ENCODE data around the gene GPR34. TPM values are rescaled to one million over a fixed set of nuclear protein-coding genes. Genes with fewer than 3 reads are reported as not detected.

The GPR34 gene
- total and polyA plus RNA-seq, 8 donors: 3.4 to 20.6 (median 7.2) TPM

DNA sequence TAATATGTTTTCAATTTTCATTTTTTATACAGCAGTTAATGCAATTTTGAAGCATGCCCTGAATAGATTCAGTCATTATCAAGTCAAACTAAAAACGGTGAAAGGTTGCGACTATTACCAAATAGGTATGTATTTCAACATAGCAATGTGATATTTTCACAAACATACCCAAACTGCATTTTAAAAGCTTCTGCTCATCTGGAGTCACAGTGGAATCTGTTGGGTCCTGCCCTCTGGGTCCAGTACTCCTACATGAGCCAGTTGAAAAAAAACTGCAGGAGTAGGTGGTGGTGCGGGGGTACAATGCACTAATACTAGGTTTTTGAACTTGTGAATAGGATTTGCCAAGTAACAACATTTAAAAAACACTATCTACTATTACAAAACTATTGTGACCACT lies 938 bp downstream of the GPR34 start:
- no peak for DNase-seq
- H3K36me3 ChIP-seq: no peaks in the 10 kb centered on the region
- H3K4me1 ChIP-seq: no peaks in the 10 kb centered on the region
- intact Hi-C loops (cut with DNase I): no loop called here
- TF ChIP-seq, protein P1, sequence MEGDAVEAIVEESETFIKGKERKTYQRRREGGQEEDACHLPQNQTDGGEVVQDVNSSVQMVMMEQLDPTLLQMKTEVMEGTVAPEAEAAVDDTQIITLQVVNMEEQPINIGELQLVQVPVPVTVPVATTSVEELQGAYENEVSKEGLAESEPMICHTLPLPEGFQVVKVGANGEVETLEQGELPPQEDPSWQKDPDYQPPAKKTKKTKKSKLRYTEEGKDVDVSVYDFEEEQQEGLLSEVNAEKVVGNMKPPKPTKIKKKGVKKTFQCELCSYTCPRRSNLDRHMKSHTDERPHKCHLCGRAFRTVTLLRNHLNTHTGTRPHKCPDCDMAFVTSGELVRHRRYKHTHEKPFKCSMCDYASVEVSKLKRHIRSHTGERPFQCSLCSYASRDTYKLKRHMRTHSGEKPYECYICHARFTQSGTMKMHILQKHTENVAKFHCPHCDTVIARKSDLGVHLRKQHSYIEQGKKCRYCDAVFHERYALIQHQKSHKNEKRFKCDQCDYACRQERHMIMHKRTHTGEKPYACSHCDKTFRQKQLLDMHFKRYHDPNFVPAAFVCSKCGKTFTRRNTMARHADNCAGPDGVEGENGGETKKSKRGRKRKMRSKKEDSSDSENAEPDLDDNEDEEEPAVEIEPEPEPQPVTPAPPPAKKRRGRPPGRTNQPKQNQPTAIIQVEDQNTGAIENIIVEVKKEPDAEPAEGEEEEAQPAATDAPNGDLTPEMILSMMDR (IDR thresholded peaks at IDR 0.05): no peak
- H3K27me3 ChIP-seq: no peaks in the 10 kb centered on the region
- ATAC-seq: no peak
- no peaks in the 10 kb centered on the region for H3K9me3 ChIP-seq
- H3K4me3 ChIP-seq: peak overlapping the region in 1 of 2 donors; percentile 13
- no peak overlapping the region for H3K27ac ChIP-seq

DNA sequence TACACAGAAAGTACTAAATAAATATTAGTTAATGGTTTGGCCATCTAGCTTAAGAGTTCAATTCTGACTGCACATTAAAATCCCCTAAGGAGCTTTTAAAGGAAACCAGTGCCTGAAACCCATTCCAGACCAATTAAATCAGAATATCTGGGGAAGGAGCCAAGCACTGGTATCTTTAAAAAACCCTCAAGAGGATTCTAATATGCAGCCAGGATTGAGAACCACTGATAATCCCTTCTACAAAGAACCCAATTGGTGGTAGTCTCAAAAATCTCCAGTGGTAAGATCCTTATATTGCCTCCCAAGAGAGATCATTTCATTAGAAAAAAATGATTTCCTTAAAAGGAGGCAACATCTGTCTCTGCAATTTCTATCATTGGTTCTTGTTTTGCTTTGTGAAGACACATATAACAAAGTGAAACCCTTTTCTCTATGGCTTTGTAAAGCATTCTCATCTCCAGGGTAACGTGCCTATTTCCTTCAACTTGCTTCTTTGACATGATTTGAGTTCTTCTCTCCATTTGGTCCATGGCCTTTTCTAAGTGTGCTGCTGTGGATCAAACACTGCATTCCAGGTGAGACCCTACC lies 3.5 kb downstream of the GPR34 start:
- no peaks in the 10 kb centered on the region for H3K9me3 ChIP-seq
- no peaks in the 10 kb centered on the region for H3K36me3 ChIP-seq
- no peaks in the 10 kb centered on the region for H3K27me3 ChIP-seq
- H3K4me1 ChIP-seq: no peaks in the 10 kb centered on the region
- no peak overlapping the region for H3K4me3 ChIP-seq
- no peak overlapping the region for H3K27ac ChIP-seq
- ATAC-seq (peak; percentile 35), DNase-seq (no peak)
- TF ChIP-seq, protein P1 (IDR thresholded peaks at IDR 0.05): no peak
- intact Hi-C loops (cut with DNase I): no loop called here

DNA sequence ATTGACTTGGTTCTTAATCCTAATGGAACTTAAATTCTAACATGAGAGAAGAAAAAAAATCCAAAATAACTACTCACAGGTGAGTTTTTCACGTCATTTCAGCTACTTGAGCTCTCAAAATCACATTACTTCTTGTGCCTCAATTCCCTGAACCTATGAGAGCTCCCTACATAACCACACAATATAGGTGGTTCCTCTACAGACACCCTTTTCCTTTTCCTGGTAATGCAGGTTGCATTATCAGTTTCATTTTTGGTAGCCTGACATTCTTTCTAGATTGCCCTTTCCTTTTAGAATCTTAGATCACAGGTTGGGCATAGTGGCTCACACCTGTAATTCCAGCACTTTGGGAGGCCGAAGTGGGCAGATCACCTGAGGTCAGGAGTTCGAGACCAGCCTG lies 4.3 kb downstream of the GPR34 start:
- Histone ChIP-seq H3K36me3 (no peaks in the 10 kb centered on the region), H3K27me3 (no peaks in the 10 kb centered on the region), H3K9me3 (no peaks in the 10 kb centered on the region), H3K27ac (no peak overlapping the region), H3K4me3 (no peak overlapping the region), H3K4me1 (no peaks in the 10 kb centered on the region)
- no peak for ATAC-seq
- intact Hi-C loops (cut with DNase I): no loop called here
- DNase-seq: no peak
- TF ChIP-seq, protein P1 (IDR thresholded peaks at IDR 0.05): no peak

DNA sequence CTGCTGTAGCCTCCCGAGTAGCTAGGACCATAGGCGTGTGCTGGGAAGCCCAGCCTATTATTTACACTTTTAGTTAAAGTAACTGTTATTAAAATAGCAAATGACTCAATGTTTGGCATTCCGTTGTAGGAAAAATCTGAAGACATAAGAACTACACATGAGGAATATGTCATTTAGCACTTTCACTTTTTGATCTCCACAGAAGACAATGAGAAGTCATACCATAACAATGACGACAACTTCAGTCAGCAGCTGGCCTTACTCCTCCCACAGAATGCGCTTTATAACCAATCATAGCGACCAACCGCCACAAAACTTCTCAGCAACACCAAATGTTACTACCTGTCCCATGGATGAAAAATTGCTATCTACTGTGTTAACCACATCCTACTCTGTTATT lies 6.7 kb downstream of the GPR34 start:
- TF ChIP-seq, protein P1 (IDR thresholded peaks at IDR 0.05): no peak
- no peaks in the 10 kb centered on the region for H3K4me1 ChIP-seq
- H3K4me3 ChIP-seq: no peak overlapping the region
- intact Hi-C loops (cut with DNase I): no loop called here
- H3K27ac ChIP-seq: no peak overlapping the region
- H3K9me3 ChIP-seq: no peaks in the 10 kb centered on the region
- H3K27me3 ChIP-seq: no peaks in the 10 kb centered on the region
- ATAC-seq (no peak), DNase-seq (no peak)
- no peaks in the 10 kb centered on the region for H3K36me3 ChIP-seq

DNA sequence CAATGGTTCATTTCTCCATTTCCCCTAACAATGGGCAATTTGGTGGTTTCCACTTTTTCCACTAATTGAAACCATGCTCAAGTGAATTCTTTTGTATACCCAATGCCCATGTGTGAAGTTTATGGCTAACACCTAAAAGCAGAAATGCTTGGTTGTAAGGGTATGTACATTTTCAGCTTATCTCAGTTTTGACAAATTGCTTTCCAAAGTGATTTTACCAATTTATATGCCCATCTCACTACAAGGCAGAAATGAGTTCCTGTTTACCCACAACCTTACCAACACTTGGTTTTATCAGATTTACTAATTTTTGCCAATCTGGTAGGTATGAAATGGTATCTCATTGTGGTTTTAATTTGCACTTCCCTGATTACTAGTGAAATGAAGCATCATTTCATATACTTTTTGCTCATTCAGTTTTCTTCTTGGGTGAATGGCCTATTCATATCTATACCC lies 14.8 kb downstream of the GPR34 start:
- H3K4me1 ChIP-seq: peaks cover 0 to 10% of the 10 kb centered on the region in 2 donors
- no peak overlapping the region for H3K27ac ChIP-seq
- H3K9me3 ChIP-seq: no peaks in the 10 kb centered on the region
- ATAC-seq (no peak), DNase-seq (no peak)
- no peaks in the 10 kb centered on the region for H3K36me3 ChIP-seq
- H3K27me3 ChIP-seq: no peaks in the 10 kb centered on the region
- H3K4me3 ChIP-seq: no peak overlapping the region
- intact Hi-C loops (cut with DNase I): no loop called here
- TF ChIP-seq, protein P1 (IDR thresholded peaks at IDR 0.05): no peak

Data from left lung (tissue), 10 donors.